SK-N-SH (cell line): ENCODE data around the gene SLC24A3. TPM values are rescaled to one million over a fixed set of nuclear protein-coding genes. Genes with fewer than 3 reads are reported as not detected.

ENCODE experiments used
- CTCF ChIA-PET: fragments of 300-600, 350-600 bp; formaldehyde crosslinking; extraction: SDS; loops from one replicate; lab custom pipeline; 2021; lab: Yijun Ruan, JAX
- POLR2A ChIA-PET: fragments of 350-600 bp; sonication (Branson Sonifier 250); formaldehyde crosslinking; extraction: SDS; loops from one replicate; lab custom pipeline; 2020; ENCODE audit warnings: antibody characterized with exemption, inconsistent platforms; lab: Yijun Ruan, JAX
- DNase-seq: peaks from one replicate; pipeline ENCODE4 v3.0.0; 2012
- H2AFZ ChIP-seq: fragments of 200-600 bp; sonication (generic); 2 replicates; pipeline ENCODE4 v1.8.1; 2016; ENCODE audit warnings: antibody characterized with exemption, mild to moderate bottlenecking, low read depth
- H3F3A ChIP-seq: fragments of 200-600 bp; sonication (generic); replicated peaks from 2 replicates; pipeline ENCODE3; 2016; ENCODE audit warnings: antibody characterized with exemption, mild to moderate bottlenecking; ENCODE audit not compliant: insufficient read depth
- H3K27ac ChIP-seq, 2 experiments: fragments of 200-500 bp in 1 of 2; fragments of 200-600 bp in 1 of 2; sonication (Bioruptor generic) in 1 of 2; sonication (generic), shearing (Covaris generic) in 1 of 2; 2 replicates each; pipeline versions ENCODE4 v1.5.1 to v1.6.1; 2014 to 2016; ENCODE audit warnings: low read depth in 2 of 2, inconsistent platforms in 1 of 2, low read length in 1 of 2, mild to moderate bottlenecking in 1 of 2, mixed read lengths in 1 of 2
- H3K27me3 ChIP-seq: fragments of 200-600 bp; sonication (generic), shearing (Covaris generic); 2 replicates; pipeline ENCODE4 v1.6.1; 2016; ENCODE audit warnings: mixed run types; ENCODE audit not compliant: insufficient read depth
- H3K36me3 ChIP-seq, 2 experiments: fragments of 200-500 bp in 1 of 2; fragments of 200-600 bp in 1 of 2; sonication (Bioruptor generic) in 1 of 2; sonication (generic) in 1 of 2; replicated peaks in 1 of 2; 2 replicates each; pipeline versions ENCODE3 to v1.5.1; 2014 to 2016; ENCODE audit warnings: low read length in 1 of 2, mild to moderate bottlenecking in 1 of 2; ENCODE audit not compliant: insufficient read depth in 2 of 2, control insufficient read depth in 1 of 2
- H3K4me1 ChIP-seq, 2 experiments: fragments of 200-500 bp in 1 of 2; fragments of 200-600 bp in 1 of 2; sonication (Bioruptor generic) in 1 of 2; sonication (generic), shearing (Covaris generic) in 1 of 2; 2 replicates each; pipeline versions ENCODE4 v1.5.1 to v1.6.1; 2014 to 2016; ENCODE audit warnings: low read depth in 1 of 2, low read length in 1 of 2, mixed run types in 1 of 2; ENCODE audit not compliant: insufficient read depth in 2 of 2, control insufficient read depth in 1 of 2
- H3K4me2 ChIP-seq: fragments of 200-600 bp; sonication (generic), shearing (Covaris generic); 2 replicates; pipeline ENCODE4 v1.6.1; 2017; ENCODE audit warnings: mixed run types
- H3K4me3 ChIP-seq, 2 experiments: fragments of 200-500 bp in 1 of 2; fragments of 200-600 bp in 1 of 2; sonication (Bioruptor generic) in 1 of 2; sonication (generic), shearing (Covaris generic) in 1 of 2; 2 replicates each; pipeline versions ENCODE4 v1.5.1 to v1.8.1; 2014 to 2016; ENCODE audit warnings: low read depth in 2 of 2, inconsistent platforms in 1 of 2, low read length in 1 of 2, mild to moderate bottlenecking in 1 of 2, mixed read lengths in 1 of 2, moderate library complexity in 1 of 2
- H3K79me2 ChIP-seq: fragments of 200-600 bp; sonication (generic); 2 replicates; pipeline ENCODE4 v1.8.1; 2017; ENCODE audit warnings: mild to moderate bottlenecking; ENCODE audit not compliant: insufficient read depth
- H3K9ac ChIP-seq: fragments of 200-600 bp; sonication (generic); 2 replicates; pipeline ENCODE4 v1.6.1; 2017; ENCODE audit warnings: mixed run types
- H3K9me2 ChIP-seq: fragments of 200-600 bp; sonication (generic); 2 replicates; pipeline ENCODE4 v1.6.1; 2017; ENCODE audit warnings: mixed run types
- H3K9me3 ChIP-seq: fragments of 200-600 bp; sonication (generic); 2 replicates; pipeline ENCODE4 v1.6.1; 2017; ENCODE audit warnings: mixed run types, mild to moderate bottlenecking, moderate library complexity
- H4K20me1 ChIP-seq: fragments of 200-600 bp; sonication (generic); 2 replicates; pipeline ENCODE4 v1.6.1; 2017; ENCODE audit warnings: mild to moderate bottlenecking, mixed run types; ENCODE audit not compliant: insufficient read depth
- EP300 ChIP-seq, 2 experiments: IDR thresholded peaks; 2 replicates each; pipeline versions ENCODE4 v1.4.0 to v1.6.1; 2012; ENCODE audit warnings: borderline replicate concordance in 1 of 2, low read depth in 1 of 2, low read length in 1 of 2
- EZH2phosphoT487 ChIP-seq: fragments of 200-600 bp; sonication (generic); IDR thresholded peaks from 2 replicates; pipeline ENCODE4 v1.6.1; 2017; ENCODE audit warnings: low read depth, mixed run types, mild to moderate bottlenecking, antibody characterized with exemption, moderate library complexity, borderline replicate concordance
- RAD21 ChIP-seq: IDR thresholded peaks from 2 replicates; pipeline ENCODE4 v1.6.1; 2012; ENCODE audit warnings: mild to moderate bottlenecking, low read length
- RFX5 ChIP-seq: IDR thresholded peaks from 2 replicates; pipeline ENCODE4 v1.6.1; 2012; ENCODE audit warnings: mild to moderate bottlenecking, improper control_type of control experiment, low read length
- RXRA ChIP-seq: IDR thresholded peaks from 2 replicates; pipeline ENCODE4 v1.4.0; 2012; ENCODE audit warnings: low read depth, mild to moderate bottlenecking, borderline replicate concordance
- WGBS: methylation state at CpG from one replicate; pipeline ENCODE4 v1.1.6; 2017; ENCODE audit warnings: low lambda C conversion rate; 5-methylcytosine and 5-hydroxymethylcytosine counted together
- polyA plus RNA-seq, 3 experiments: library from polyadenylated mRNA; depleted of rRNA; stranded (reverse); fragments of >200 nt; gene quantifications; 2 replicates each; pipeline ENCODE4 v1.2.3, GENCODE V29; 2012
- TF ChIP-seq, protein P1 (sequence below): fragments of 150-350 bp; IDR thresholded peaks from 2 replicates; pipeline ENCODE4 v1.6.1; 2017; ENCODE audit warnings: antibody characterized with exemption, low read length, low read depth, borderline replicate concordance
- TF ChIP-seq, protein P2 (sequence below): fragments of 150-350 bp; IDR thresholded peaks from 2 replicates; pipeline ENCODE4 v1.6.1; 2016; ENCODE audit warnings: mild to moderate bottlenecking, low read depth, low read length
- TF ChIP-seq, protein P3 (sequence below): fragments of 200-600 bp; sonication (generic); IDR thresholded peaks from 2 replicates; pipeline ENCODE4 v1.6.1; 2017; ENCODE audit warnings: antibody characterized with exemption, mild to moderate bottlenecking, moderate library complexity

SLC24A3 gene
- polyA plus RNA-seq, 1 of the 3 experiments (the other 2 are of a cell fraction) = not detected

DNA sequence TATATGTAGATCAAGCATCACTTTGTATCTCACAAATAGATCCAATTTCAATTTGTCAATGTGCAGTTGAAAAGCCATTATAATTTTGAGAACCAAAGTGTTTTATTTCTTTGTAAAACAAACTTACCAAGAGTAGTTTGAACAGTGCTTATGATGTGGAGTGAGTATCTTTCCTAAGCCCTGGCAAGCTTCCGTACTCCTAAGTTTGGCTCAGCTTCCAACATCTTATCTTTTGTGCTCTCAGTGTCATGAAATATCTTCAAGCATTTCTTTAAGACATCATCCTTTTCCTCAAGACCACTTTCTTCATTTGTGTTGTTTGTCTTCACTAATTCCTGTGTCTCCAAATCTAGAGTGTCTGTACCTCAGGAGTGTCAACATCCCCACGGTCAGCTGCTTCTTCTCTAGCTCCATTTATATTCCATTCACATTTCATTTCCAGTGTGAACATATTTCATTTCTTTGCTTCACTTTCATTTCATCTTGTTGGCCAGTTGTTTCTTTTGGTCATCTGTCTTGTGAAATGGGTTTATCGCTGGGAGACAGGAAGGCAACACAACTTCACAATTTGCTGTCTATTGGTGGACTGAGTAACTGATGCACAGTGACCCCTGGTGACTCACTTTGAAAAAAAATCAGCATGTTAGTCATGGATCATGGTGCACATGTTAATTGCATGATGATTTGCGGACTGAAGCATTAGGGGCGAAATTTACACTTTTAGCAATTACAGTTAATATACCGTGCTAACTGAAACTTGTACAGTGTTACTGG, 36.9 kb downstream of the SLC24A3 start:
- H2AFZ ChIP-seq = no peak overlapping the region
- peaks cover 0 to 3% of the 10 kb centered on the region in 2 experiments; a peak in 1 of 4 replicates for H3K4me1 ChIP-seq
- H3K27ac ChIP-seq = no peak overlapping the region
- CTCF ChIA-PET = interaction anchor here (1.0 to 1.2 kb wide), 3 partner anchors 11 to 617 kb away, joined by 3 to 4 read pairs (median 3); no protein-coding TSS in a partner anchor
- H3K9ac ChIP-seq = no peak overlapping the region
- 19% methylated on average over 6 of the region's 6 CpGs for WGBS
- H3K36me3 ChIP-seq = no peaks in the 10 kb centered on the region
- no peaks in the 10 kb centered on the region for H3F3A ChIP-seq
- POLR2A ChIA-PET = no interaction called here
- no peaks in the 10 kb centered on the region for H3K79me2 ChIP-seq
- no peak overlapping the region for H3K4me2 ChIP-seq
- H3K27me3 ChIP-seq = no peaks in the 10 kb centered on the region
- TF ChIP-seq EZH2phosphoT487 (no peak), RXRA (no peak), RFX5 (no peak), RAD21 (0 out of 2 replicates have a peak, but pooled peaks have one; percentile 10)
- TF ChIP-seq, protein P1, sequence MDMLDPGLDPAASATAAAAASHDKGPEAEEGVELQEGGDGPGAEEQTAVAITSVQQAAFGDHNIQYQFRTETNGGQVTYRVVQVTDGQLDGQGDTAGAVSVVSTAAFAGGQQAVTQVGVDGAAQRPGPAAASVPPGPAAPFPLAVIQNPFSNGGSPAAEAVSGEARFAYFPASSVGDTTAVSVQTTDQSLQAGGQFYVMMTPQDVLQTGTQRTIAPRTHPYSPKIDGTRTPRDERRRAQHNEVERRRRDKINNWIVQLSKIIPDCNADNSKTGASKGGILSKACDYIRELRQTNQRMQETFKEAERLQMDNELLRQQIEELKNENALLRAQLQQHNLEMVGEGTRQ = no peak
- TF ChIP-seq, protein P2, sequence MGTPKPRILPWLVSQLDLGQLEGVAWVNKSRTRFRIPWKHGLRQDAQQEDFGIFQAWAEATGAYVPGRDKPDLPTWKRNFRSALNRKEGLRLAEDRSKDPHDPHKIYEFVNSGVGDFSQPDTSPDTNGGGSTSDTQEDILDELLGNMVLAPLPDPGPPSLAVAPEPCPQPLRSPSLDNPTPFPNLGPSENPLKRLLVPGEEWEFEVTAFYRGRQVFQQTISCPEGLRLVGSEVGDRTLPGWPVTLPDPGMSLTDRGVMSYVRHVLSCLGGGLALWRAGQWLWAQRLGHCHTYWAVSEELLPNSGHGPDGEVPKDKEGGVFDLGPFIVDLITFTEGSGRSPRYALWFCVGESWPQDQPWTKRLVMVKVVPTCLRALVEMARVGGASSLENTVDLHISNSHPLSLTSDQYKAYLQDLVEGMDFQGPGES = no peak
- TF ChIP-seq, protein P3, sequence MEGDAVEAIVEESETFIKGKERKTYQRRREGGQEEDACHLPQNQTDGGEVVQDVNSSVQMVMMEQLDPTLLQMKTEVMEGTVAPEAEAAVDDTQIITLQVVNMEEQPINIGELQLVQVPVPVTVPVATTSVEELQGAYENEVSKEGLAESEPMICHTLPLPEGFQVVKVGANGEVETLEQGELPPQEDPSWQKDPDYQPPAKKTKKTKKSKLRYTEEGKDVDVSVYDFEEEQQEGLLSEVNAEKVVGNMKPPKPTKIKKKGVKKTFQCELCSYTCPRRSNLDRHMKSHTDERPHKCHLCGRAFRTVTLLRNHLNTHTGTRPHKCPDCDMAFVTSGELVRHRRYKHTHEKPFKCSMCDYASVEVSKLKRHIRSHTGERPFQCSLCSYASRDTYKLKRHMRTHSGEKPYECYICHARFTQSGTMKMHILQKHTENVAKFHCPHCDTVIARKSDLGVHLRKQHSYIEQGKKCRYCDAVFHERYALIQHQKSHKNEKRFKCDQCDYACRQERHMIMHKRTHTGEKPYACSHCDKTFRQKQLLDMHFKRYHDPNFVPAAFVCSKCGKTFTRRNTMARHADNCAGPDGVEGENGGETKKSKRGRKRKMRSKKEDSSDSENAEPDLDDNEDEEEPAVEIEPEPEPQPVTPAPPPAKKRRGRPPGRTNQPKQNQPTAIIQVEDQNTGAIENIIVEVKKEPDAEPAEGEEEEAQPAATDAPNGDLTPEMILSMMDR = peak; percentile 16
- H3K4me3 ChIP-seq = no peak overlapping the region
- no peaks in the 10 kb centered on the region for H4K20me1 ChIP-seq
- H3K9me3 ChIP-seq = no peaks in the 10 kb centered on the region
- no peak for DNase-seq
- no peaks in the 10 kb centered on the region for H3K9me2 ChIP-seq

DNA sequence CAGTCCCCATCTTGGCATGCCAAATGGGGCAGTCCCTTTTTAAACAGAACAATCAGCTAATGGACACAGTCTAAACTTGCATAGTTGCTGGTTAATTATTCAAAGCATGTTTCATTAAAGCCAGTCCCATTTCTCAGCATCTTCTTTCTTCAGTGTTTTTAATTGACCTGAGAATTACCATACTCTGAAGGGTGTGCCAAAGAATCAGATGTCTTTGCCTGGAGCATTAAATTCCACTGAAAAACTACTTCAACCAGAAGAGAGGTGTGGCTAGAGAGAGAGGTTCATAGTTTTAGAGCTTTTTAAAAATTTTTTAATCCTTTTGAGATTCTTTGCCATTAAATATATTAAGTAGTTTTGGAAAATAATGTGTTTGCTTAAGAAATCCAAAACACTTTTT, 37.9 kb downstream of the SLC24A3 start:
- no peaks in the 10 kb centered on the region for H3K27me3 ChIP-seq
- no peak overlapping the region for H3K4me3 ChIP-seq
- no peaks in the 10 kb centered on the region for H4K20me1 ChIP-seq
- no peak overlapping the region for H3K9ac ChIP-seq
- CTCF ChIA-PET = interaction anchor here (0.6 to 1.6 kb wide), 2 partner anchors 44 to 45 kb away, joined by 3 to 4 read pairs; no protein-coding TSS in a partner anchor
- TF ChIP-seq EP300 (IDR thresholded peaks at IDR 0.05; ENCODE audit: borderline replicate concordance in 1 of 2, low read depth in 1 of 2, low read length in 1 of 2) = no peak
- H3F3A ChIP-seq = no peaks in the 10 kb centered on the region
- POLR2A ChIA-PET = no interaction called here
- H3K4me2 ChIP-seq = no peak overlapping the region
- H3K36me3 ChIP-seq = no peaks in the 10 kb centered on the region
- no peaks in the 10 kb centered on the region for H3K9me2 ChIP-seq
- no peaks in the 10 kb centered on the region for H3K79me2 ChIP-seq
- peaks cover 0 to 3% of the 10 kb centered on the region in 2 experiments; a peak in 1 of 4 replicates for H3K4me1 ChIP-seq
- no peak overlapping the region for H2AFZ ChIP-seq
- no peaks in the 10 kb centered on the region for H3K9me3 ChIP-seq
- H3K27ac ChIP-seq = no peak overlapping the region
- DNase-seq = no peak
